ENCODE data around the gene MYO5A.

Gene MYO5A

GRCh38 chr15:52326756-52327155, 201.9 kb downstream of the MYO5A start:
- TF ChIP-seq CTCF (conservative IDR thresholded peaks at IDR 0.05) (no peak), ZFX (IDR thresholded peaks at IDR 0.05) (no peak)
- H3K27ac ChIP-seq: no peak overlapping the region

- TF ChIP-seq ZFX (IDR thresholded peaks at IDR 0.05) (no peak), CTCF (conservative IDR thresholded peaks at IDR 0.05) (no peak)
- H3K27ac ChIP-seq: no peak overlapping the region
These were observed 204.6 kb downstream of the MYO5A start for GRCh38 chr15:52324109-52324508.

- H3K27ac ChIP-seq: no peak overlapping the region
- no peak for TF ChIP-seq ZFX (IDR thresholded peaks at IDR 0.05)
- TF ChIP-seq CTCF (conservative IDR thresholded peaks at IDR 0.05): no peak
These were observed 209.8 kb downstream of the MYO5A start for GRCh38 chr15:52318729-52319500.

- TF ChIP-seq CTCF (conservative IDR thresholded peaks at IDR 0.05) (no peak), ZFX (IDR thresholded peaks at IDR 0.05) (no peak)
- H3K27ac ChIP-seq: no peak overlapping the region
These were observed 211.0 kb downstream of the MYO5A start for GRCh38 chr15:52317688-52318087.

- no peak overlapping the region for H3K27ac ChIP-seq
- TF ChIP-seq ZFX (IDR thresholded peaks at IDR 0.05) (no peak), CTCF (conservative IDR thresholded peaks at IDR 0.05) (no peak)
These were observed 211.7 kb downstream of the MYO5A start for GRCh38 chr15:52317022-52317421.

- TF ChIP-seq ZFX (IDR thresholded peaks at IDR 0.05) (no peak), CTCF (conservative IDR thresholded peaks at IDR 0.05) (no peak)
- no peak overlapping the region for H3K27ac ChIP-seq
These were observed 219.5 kb downstream of the MYO5A start for GRCh38 chr15:52309154-52309548.

GRCh38 chr15:52308446-52309153, 220.1 kb downstream of the MYO5A start:
- no peak overlapping the region for H3K27ac ChIP-seq
- TF ChIP-seq CTCF (conservative IDR thresholded peaks at IDR 0.05) (no peak), ZFX (IDR thresholded peaks at IDR 0.05) (no peak)

Data from C4-2B (cell line).